SH-SY5Y (cell line): Measurements from ENCODE around the gene CFAP299.

Experiments
- GATA2 ChIP-seq: IDR thresholded peaks from 2 replicates; pipeline ENCODE4 v1.6.1; 2011; ENCODE audit warnings: mild to moderate bottlenecking, low read depth, low read length
- GATA3 ChIP-seq: IDR thresholded peaks from 2 replicates; pipeline ENCODE4 v1.6.1; 2011; ENCODE audit warnings: low read depth, mild to moderate bottlenecking, low read length, moderate library complexity

DNA sequence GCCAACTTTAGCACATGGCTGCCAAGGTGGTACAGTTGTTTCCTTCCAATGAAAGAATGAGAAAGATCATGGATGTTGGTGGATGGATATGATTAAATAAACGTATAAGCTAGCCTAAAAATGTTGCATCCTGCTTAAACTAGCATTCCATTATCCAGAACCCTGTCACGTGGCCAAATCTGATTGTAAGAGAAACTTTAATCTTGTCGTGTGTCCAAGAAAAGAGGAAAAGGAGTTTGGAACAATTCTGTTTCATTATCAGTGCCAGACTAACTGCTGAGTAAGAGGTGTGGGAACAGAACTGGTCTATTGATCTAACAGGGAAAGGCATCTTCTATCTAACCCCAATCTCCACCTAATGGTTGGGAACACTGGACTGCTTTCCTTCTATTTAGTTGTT is 369.8 kb downstream of the CFAP299 start:
- TF ChIP-seq GATA2: no peak
- no peak for TF ChIP-seq GATA3
